ENCODE measurements around the gene HSPA5.

- TF ChIP-seq POLR2AphosphoS5 (IDR thresholded peaks at IDR 0.05; ENCODE audit: low read depth, low read length) (no peak), TAF1 (IDR thresholded peaks at IDR 0.05; ENCODE audit: borderline replicate concordance, insufficient read depth, low read length) (no peak), SIN3A (IDR thresholded peaks at IDR 0.05; ENCODE audit: borderline replicate concordance, insufficient read depth, low read length) (no peak)
Measured at GRCh38 chr9:125271081-125271480, 29.9 kb upstream of the HSPA5 start.

Measured in PFSK-1 (cell line).